H7 (cell line): ENCODE results near the gene PRXL2B. TPM values are rescaled to one million over a fixed set of nuclear protein-coding genes. Genes with fewer than 3 reads are reported as not detected.

Experiments used
- DNase-seq: peaks from one replicate; pipeline ENCODE4 v3.0.0; 2012
- H3K27me3 ChIP-seq: 2 replicates; pipeline ENCODE4 v1.6.0; 2011; ENCODE audit warnings: mild to moderate bottlenecking, low read length; ENCODE audit not compliant: control insufficient read depth, insufficient read depth
- H3K36me3 ChIP-seq: replicated peaks from 2 replicates; pipeline ENCODE4 v1.5.1; 2011; ENCODE audit warnings: low read length; ENCODE audit not compliant: control insufficient read depth, insufficient read depth
- H3K4me3 ChIP-seq: 2 replicates; pipeline ENCODE4 v1.5.1; 2011; ENCODE audit warnings: low read depth, mild to moderate bottlenecking, control low read depth, low read length, moderate library complexity; ENCODE audit not compliant: insufficient read depth
- total RNA-seq: library from RNA; depleted of rRNA; stranded (reverse); fragments of >200 nt; shearing (Covaris generic); gene quantifications from 2 replicates; pipeline ENCODE4 v1.2.3, GENCODE V29; 2014; rRNA removed

The PRXL2B gene, protein sequence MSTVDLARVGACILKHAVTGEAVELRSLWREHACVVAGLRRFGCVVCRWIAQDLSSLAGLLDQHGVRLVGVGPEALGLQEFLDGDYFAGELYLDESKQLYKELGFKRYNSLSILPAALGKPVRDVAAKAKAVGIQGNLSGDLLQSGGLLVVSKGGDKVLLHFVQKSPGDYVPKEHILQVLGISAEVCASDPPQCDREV
- 62.9 and 83.5 TPM in 2 replicates for total RNA-seq

DNA sequence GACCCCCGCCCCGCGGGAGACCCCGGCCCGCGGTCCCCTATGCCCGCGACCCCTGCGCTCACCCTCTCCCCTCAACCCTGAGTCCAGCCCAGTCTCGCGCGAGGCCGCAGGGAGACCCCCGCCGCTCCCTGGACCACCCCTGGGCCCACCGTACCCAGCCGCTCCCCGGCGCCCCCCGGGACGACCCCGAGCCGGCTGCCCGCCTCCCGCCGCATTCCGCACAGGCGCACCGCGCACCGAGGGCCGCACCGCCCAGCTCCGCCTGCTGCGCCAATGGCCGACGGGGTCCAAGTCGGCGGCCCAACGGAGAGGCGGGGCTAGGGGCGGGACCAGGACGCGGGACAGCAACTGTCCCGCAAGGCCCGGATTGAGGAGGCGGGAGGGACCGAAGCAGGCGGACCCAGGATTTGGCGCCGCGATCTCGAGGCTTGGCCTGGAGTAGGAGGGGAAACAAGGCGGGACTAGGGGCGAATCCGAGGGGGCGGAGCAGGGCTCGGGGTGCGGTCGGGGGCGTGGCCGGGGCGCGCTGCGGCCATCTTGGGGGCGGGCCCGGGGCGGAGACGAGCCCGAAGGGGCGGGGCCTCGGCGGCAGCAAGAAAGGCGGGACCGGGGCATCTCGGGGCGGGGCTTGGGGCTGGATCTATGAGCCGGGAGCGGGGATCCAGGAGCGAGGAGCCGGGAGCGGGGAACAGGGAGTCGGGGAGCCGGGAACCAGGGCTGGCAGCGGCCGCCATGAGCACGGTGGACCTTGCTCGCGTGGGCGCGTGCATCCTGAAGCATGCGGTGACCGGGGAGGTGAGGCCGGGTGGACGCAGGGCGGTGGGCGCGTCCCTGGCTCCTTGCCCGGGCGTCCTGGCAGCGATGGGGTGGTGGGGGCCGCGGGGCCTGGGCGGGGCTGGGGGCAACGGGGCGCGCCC, at the start of gene PRXL2B:
PRXL2B (plus strand) TSS at position 624 of the 917 bp plus-strand sequence; CDS start at position 733, 109 bp downstream.
- DNase-seq = peak; percentile 100

DNA sequence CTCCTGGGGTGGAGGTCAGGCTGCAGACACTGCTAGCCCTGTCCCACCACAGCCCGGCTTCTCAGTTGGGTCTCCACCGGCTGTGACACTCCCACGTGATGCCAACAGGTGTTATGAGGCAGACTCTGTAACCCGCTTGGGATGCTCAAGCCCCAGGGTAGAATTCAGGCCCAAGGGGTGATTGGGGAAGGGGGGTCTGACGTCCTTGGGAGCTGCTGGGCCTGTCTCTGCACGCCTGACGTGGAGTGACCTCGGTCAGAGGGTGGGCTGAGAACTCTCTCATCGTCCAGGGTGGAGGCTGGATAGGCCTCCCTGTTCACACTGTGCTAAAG, 48.8 kb upstream of the PRXL2B start:
- no peak overlapping the region for H3K4me3 ChIP-seq
- DNase-seq = no peak
- H3K27me3 ChIP-seq = peaks cover 22% of the 10 kb centered on the region
- no peaks in the 10 kb centered on the region for H3K36me3 ChIP-seq

More for the DNA sequence above, at the start of gene PRXL2B:
- H3K4me3 ChIP-seq = peak within 1 kb of the TSS; percentile 91
- H3K36me3 ChIP-seq = peaks cover 2% of the 10 kb centered on the region; the same call in 1 of the 2 replicates
- no peaks in the 10 kb centered on the region; the same call in 1 of the 2 replicates for H3K27me3 ChIP-seq

DNA sequence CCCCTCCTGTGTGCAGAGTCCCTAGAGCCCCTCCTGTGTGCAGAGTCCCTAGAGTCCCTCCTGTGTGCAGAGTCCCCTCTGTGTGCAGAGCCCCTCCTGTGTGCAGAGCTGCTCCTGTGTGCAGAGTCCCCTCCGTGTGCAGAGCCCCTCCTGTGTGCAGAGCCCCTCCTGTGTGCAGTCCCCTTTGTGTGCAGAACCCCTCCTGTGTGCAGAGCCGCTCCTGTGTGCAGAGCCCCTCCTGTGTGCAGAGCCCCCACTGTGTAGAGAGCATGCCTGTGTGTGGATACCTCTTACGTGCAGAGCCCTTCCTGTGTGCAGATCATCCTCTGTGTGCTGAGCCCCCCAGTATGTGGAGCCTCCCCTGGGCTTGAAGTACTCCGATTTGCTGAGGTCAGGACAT, 48.2 kb upstream of the PRXL2B start:
- no peak for DNase-seq
- Histone ChIP-seq H3K27me3 (peaks cover 19% of the 10 kb centered on the region), H3K4me3 (no peak overlapping the region), H3K36me3 (no peaks in the 10 kb centered on the region)

DNA sequence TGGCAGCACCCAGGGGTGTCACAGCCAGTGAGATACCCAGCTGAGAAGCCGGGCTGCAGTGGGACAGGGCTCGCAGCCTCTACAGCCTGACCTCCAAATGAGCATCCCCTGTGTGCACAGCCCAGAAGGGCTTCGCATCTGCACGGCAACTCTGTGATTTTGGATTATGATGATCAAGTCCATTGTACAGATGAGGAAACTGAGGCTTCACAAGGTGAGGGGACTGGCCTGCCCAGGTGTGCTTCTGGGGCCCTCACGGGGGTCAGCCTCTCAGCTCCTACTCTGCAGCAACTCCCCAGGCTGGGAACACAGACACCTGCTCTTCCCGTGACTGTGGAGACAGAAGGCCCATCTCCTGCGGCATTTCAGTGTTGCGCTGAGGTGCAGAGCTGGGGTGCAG, 47.7 kb upstream of the PRXL2B start:
- H3K4me3 ChIP-seq = no peak overlapping the region
- DNase-seq = no peak
- peaks cover 19% of the 10 kb centered on the region for H3K27me3 ChIP-seq
- H3K36me3 ChIP-seq = no peaks in the 10 kb centered on the region

DNA sequence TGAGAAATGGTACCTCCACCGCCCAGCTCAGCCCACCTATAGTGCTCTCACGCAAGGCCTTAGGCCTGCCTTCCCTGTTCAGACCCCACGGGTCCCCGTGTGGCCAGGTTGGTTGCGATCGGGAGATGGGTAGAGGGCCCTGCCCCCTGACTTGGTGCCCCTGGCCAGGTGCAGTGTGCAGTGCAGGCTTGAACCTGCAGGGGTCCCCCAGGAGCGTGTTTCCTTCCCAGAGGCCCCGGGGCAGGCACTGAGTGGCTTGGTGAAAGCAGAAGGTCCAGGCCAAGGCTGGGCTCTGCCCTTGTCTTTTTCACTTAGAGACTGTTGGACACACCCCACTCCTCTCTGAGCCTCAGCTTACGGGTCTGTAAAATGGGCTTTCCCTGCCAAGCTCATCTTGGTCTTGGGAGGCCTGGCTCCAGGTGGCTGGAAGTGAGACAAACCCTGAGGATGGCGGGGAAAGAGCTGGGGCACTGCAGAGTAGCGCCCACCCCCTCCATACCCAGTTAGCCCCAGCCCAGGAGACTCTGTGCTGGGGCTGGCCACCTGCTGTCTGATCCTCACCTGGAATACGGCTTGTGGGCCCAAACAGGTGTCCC, 47.2 kb upstream of the PRXL2B start:
- DNase-seq = peak; percentile 87
- Histone ChIP-seq H3K27me3 (peaks cover 19% of the 10 kb centered on the region), H3K36me3 (no peaks in the 10 kb centered on the region), H3K4me3 (no peak overlapping the region)

DNA sequence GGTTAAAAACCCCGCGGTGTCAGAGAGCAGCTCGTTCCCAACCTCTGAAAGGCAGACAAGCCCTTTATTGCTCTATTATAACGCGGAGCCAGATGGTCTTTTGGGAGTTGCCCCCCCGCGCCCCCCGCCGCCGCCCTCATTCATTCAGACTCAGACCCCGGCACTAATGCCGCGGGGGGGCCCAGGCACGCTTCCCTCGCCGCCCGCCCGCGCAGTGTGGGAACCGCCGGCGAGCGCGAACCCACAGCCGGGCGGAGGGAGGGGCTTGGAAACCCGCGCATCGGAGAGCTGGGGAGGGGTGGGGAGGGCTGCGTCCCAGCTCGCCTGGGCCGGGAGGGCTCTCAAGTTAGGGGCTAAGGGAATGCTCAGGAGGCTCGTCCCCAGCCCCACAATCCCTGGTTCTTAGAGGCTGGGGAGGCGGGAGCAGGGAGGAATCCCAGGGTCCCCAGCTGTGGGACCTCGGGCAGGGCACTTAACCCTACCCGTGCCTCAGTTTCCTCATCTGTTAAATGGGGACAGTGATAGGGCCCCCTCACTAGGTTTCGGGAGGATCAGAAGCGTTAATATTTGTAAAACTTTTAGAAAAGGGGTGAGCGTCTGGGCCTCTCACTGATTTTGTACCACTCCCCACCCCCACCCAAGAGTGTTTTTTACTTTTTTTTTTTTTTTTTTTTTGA, 45.6 kb upstream of the PRXL2B start:
- peaks cover 15% of the 10 kb centered on the region for H3K27me3 ChIP-seq
- H3K4me3 ChIP-seq = peak overlapping the region; percentile 28
- DNase-seq = peak; percentile 92
- H3K36me3 ChIP-seq = no peaks in the 10 kb centered on the region

DNA sequence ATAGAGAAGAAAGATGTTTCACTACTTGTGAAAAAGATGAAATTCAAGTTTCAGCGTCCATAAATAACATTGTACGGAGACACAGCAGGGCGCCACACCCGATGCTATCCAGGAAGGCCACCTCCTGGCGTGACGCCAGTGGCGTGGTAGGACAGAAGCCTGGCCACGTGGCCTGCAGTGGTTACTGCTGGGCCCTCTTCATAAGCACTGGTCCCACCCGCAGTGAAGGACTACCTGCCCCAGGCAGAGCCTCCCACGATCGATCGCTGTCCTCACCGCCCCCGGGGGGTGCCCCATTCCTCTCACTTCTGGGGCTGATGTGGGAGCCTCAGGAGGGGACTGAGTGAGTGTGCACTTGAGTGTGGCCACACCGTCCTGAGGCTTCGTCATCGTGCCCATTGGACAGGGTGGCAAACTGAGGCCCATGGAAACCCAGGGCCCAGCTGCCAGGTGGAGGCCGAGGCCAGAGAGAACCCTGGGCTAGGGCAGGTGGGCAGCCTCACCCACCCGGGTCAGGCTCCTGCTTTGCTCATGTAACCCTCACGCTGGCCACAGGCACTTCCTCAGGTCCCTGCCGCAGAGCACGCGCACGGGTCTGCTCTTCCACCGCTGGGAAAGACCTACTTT, 44.8 kb upstream of the PRXL2B start:
- H3K36me3 ChIP-seq = no peaks in the 10 kb centered on the region
- no peak overlapping the region for H3K4me3 ChIP-seq
- peaks cover 15% of the 10 kb centered on the region for H3K27me3 ChIP-seq
- DNase-seq = no peak

DNA sequence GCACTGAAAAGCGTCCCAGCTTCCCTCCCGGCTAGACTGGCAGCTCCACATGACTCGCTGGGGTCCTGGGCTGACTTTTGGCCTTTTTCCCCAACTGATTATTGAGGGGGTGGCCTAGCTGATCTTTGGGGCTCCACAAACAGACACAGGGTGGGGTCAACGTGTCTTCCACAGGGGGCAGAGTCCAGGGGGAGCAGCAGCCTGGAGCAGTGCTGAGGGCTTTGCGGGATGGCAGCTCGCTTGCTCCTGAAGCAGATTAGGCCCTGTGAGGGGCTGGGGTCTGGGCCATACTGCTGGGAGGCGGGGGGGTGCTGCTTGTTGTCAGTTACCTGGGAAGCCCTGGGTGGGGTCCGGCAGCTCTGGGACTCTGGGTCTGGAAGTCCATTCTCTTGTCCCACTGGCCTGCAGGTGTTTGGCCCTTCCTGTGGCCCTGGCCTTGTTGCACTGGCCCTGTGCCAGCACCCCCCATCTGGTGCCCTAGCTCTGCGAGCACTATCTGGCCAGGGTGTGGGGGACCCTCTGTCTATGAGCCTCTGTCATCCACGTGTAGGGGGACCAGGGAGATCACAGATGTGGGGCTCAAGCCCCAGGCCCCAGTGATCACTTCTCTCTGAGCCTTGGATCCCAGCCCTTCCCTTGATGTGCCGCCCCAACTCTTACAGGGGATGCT, 44.2 kb upstream of the PRXL2B start:
- Histone ChIP-seq H3K4me3 (no peak overlapping the region), H3K27me3 (peaks cover 15% of the 10 kb centered on the region), H3K36me3 (no peaks in the 10 kb centered on the region)
- no peak for DNase-seq

DNA sequence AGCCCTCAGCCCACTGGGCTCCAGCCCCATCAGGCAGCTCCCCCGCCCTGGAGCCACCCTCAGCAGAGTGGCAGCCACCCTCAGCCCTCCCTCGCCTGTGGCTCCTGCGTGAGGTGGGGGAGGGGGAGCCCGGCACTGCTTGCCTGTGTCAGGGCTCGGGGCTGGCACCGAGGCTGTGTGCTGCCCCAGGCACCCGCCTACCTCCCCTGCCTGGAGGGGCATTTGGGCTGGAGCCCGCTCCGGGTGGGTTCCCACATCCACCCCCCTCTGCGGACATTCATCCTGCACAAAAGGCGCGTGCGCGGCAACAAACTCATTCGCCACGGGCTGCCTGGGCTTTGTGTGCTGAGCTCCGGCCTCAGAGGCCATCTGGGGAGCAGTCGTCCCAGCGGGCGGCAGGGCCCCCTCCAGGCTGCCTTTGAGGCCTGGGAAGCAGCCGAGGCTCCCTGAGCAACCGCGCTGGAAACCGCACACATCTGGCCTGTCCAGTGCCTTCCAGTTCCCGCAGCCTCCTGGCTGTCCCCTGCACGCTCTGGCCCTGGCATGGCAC, 43.0 kb upstream of the PRXL2B start:
- Histone ChIP-seq H3K36me3 (no peaks in the 10 kb centered on the region), H3K27me3 (peaks cover 15% of the 10 kb centered on the region), H3K4me3 (no peak overlapping the region)
- peak; percentile 79 for DNase-seq

DNA sequence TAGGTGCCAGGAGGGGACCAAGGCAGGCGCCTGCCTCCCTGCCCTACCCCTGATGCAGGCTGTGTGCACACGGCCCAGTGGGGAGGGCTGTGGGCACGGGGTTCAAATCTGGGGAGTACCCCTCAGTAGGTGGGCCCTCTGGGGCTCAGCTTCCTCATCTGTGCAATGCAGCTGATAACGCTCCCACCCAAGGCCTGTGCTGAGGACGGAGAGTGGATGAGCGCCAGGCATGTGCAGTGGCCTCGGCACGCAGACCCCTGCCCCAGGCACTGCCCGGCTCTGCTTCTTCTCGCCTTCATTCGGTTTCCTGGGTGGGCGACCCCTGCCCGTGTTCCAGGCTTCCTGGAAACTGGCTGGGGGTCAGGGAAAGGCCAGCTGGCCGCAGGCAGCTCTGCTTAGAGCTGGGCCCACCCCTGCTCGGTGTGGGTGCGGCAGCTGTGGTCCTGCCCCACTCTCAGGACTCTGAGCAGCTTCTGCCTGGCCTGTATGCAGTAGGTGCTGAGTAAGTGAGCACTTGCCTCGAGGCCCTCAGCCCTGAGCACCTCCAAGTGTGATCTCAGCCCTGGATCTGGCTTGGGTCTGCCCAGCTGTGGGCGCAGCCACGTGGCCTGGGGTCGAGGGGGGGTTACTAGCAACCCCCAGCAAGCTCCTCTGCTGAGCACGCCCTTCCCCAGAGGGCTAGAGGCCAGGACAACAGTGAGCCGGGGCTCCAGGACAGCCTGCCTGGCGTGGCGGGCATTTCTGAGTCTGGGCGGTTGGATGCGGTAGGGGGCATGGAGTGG, 42.3 kb upstream of the PRXL2B start:
- Histone ChIP-seq H3K4me3 (no peak overlapping the region), H3K27me3 (peaks cover 15% of the 10 kb centered on the region), H3K36me3 (no peaks in the 10 kb centered on the region)
- DNase-seq = no peak

DNA sequence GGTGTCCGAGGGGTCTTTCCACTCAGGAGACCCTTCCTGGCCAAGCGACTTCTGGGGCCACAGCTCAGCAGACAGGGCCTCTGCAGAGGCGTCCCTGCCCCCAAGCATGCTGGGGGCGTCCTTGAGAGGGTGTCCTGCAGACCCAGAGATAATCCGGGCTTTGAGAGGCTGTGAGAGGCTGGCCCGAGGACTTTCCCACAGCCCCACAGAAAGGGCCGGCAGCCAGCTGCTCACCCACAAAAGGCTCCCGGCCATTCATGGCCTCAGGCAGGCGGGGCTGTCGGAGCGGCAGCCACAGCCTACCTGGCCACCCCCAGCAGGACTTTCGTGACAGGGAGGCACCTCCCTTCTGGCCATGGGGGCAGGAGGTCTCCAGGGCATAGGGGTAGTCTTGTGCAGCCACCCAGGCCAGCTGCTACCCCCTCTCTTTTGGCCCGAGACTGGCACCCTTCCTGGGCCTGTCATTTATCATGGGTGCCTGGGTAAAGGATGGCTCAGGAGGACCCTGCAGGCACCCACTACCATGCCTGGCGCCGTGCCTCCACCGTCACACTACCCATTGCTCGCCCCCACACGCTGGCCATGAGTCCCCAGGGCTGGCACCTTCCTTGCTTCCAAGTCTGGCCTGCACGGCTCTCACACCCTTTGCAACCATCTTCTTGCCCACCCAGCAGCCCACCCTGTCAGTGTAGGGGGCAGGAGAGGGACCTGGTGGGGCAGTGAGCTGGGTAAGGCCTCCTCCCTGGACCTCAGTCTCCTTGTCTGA, 41.5 kb upstream of the PRXL2B start:
- peak; percentile 78 for DNase-seq
- Histone ChIP-seq H3K4me3 (no peak overlapping the region), H3K36me3 (no peaks in the 10 kb centered on the region), H3K27me3 (peaks cover 13% of the 10 kb centered on the region)

DNA sequence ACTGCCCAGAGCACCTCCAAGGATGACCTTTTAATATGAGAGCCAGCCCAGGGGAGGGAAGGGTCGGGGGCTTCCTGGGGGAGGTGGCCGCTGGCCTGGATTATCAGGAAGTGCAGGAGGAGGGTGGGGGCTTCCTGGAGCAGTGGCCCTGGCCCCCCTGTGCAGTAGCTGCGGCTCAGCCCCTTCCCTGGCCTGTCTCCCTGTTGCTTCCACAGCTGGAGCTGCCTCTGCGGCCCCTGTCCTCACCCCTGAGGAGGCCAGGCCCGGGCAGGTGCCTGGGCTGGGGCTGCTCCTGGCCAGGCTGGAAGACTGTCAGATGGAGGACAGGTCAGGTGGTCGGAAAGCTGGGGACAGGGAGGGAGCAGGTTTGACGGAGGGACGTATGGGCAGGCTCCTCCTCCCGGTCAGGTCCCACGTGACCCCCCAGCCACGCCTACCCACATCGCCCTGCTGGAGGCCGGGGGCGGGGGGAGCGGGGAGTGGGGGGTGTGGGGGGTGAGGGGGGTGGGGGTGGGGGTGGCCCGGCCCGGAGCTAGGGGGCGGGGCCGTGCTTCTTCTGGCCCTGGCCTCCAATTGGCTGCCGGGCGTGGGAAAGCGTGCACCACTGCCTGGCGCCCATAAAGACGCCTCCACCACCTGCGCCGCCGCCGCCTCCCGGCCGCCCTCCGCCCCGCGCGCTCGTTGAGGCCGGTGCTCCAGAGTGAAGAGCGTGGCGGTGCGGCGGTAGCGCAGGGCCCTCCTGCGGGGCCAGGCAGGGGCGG, 40.6 kb upstream of the PRXL2B start:
- peaks cover 8% of the 10 kb centered on the region for H3K27me3 ChIP-seq
- peak overlapping the region; percentile 84 for H3K4me3 ChIP-seq
- peak; percentile 100 for DNase-seq
- no peaks in the 10 kb centered on the region for H3K36me3 ChIP-seq
